CD4-positive, alpha-beta T cell (primary cell): Measurements from ENCODE around the gene IL17RB. TPM values are rescaled to one million over a fixed set of nuclear protein-coding genes. Genes with fewer than 3 reads are reported as not detected.

ENCODE experiments used
- ATAC-seq: fragments of 200-7000 bp; cut with Tn5 transposase; one replicate; pipeline ENCODE4 v1.10.0; 2022; ENCODE audit warnings: mild to moderate bottlenecking; ENCODE audit not compliant: poor library complexity
- CTCF ChIA-PET: fragments of 350-600 bp; sonication (Branson Sonifier 250); formaldehyde crosslinking; loops from one replicate; lab custom pipeline; 2021; ENCODE audit warnings: antibody characterized with exemption, inconsistent platforms; lab: Charles Lee
- POLR2A ChIA-PET: fragments of 350-600 bp; sonication (Branson Sonifier 250); formaldehyde crosslinking; loops from one replicate; lab custom pipeline; 2021; ENCODE audit warnings: antibody characterized with exemption, inconsistent platforms; lab: Charles Lee
- DNase-seq, 14 experiments: peaks; one replicate each; pipeline ENCODE4 v3.0.0-alpha.2; 2013 to 2020; ENCODE audit warnings: mixed read lengths in 2 of 14
- H3K27ac ChIP-seq, 2 donors: one replicate each; pipeline versions ENCODE4 v1.5.1 to v1.7.0; 2013; ENCODE audit warnings: low read length in 2 of 2, low read depth in 1 of 2, mild to moderate bottlenecking in 1 of 2
- H3K27me3 ChIP-seq, 2 experiments: 1 replicate in 1 of 2; 2 replicates in 1 of 2; pipeline versions ENCODE4 v1.6.1 to v1.7.0; 2013; ENCODE audit warnings: low read length in 2 of 2, control low read depth in 1 of 2, mild to moderate bottlenecking in 1 of 2, moderate library complexity in 1 of 2; ENCODE audit not compliant: insufficient read depth in 2 of 2, control insufficient read depth in 1 of 2
- H3K36me3 ChIP-seq: one replicate; pipeline ENCODE4 v1.6.1; 2013; ENCODE audit warnings: low read length, control low read depth; ENCODE audit not compliant: insufficient read depth
- H3K4me1 ChIP-seq: one replicate; pipeline ENCODE4 v1.6.1; 2013; ENCODE audit warnings: low read length, control low read depth; ENCODE audit not compliant: insufficient read depth
- H3K4me3 ChIP-seq: one replicate; pipeline ENCODE4 v1.5.1; 2013; ENCODE audit warnings: mild to moderate bottlenecking, low read length, moderate library complexity
- H3K9me3 ChIP-seq, 2 experiments: 1 replicate in 1 of 2; 2 replicates in 1 of 2; pipeline versions ENCODE4 v1.6.1 to v1.7.0; 2013; ENCODE audit warnings: low read length in 2 of 2, mild to moderate bottlenecking in 2 of 2, control low read depth in 1 of 2, moderate library complexity in 1 of 2; ENCODE audit not compliant: control insufficient read depth in 1 of 2, insufficient read depth in 1 of 2
- H3K27ac Mint-ChIP-seq: one replicate; pipeline ENCODE4 v1.8.0; 2020; ENCODE audit warnings: mixed read lengths
- H3K27me3 Mint-ChIP-seq: one replicate; pipeline ENCODE4 v1.8.0; 2021; ENCODE audit warnings: mixed read lengths
- H3K36me3 Mint-ChIP-seq: one replicate; pipeline ENCODE4 v1.8.0; 2021; ENCODE audit warnings: low read depth, mixed read lengths
- H3K4me1 Mint-ChIP-seq: one replicate; pipeline ENCODE4 v1.8.0; 2021; ENCODE audit warnings: low read depth, mixed read lengths
- H3K4me3 Mint-ChIP-seq: one replicate; pipeline ENCODE4 v1.8.0; 2020; ENCODE audit warnings: mild to moderate bottlenecking, mixed read lengths
- H3K9me3 Mint-ChIP-seq: one replicate; pipeline ENCODE4 v1.8.0; 2020; ENCODE audit warnings: mixed read lengths
- CTCF ChIP-seq: fragments of 200-600 bp; IDR thresholded peaks from one replicate; pipeline ENCODE4 v1.8.0; 2022; ENCODE audit warnings: antibody characterized with exemption, mild to moderate bottlenecking
- intact Hi-C, 2 experiments: fragments of 100-400 bp; cut with DNase I in 1 of 2; cut with micrococcal nuclease in 1 of 2; formaldehyde crosslinking; loops; one replicate each; pipeline versions ENCODE4 v1.15.1 to v1.9.0; 2023 to 2025; cut with DNase I, micrococcal nuclease
- total RNA-seq, 174 experiments: library from RNA in 2 of 174; stranded (reverse) in 2 of 174; gene quantifications; one replicate each; pipeline ENCODE4 v1.2.3 and lab custom pipeline; 2021 to 2026

Gene IL17RB
- total RNA-seq, 2 experiments from 2014 or later: 0.22 to 0.36 TPM

- POLR2A ChIA-PET: no interaction called here
- Histone ChIP-seq H3K27ac (no peak overlapping the region), H3K27me3 (no peaks in the 10 kb centered on the region), H3K4me3 (no peak overlapping the region), H3K36me3 (no peaks in the 10 kb centered on the region), H3K4me1 (no peaks in the 10 kb centered on the region), H3K9me3 (no peaks in the 10 kb centered on the region)
- H3K4me1 Mint-ChIP-seq: no peaks in the 10 kb centered on the region
- H3K4me3 Mint-ChIP-seq: no peak overlapping the region
- no peaks in the 10 kb centered on the region for H3K9me3 Mint-ChIP-seq
- DNase-seq: no peak
- no peak overlapping the region for H3K27ac Mint-ChIP-seq
- no peaks in the 10 kb centered on the region for H3K27me3 Mint-ChIP-seq
- CTCF ChIA-PET: no interaction called here
- no peak for TF ChIP-seq CTCF
- no peak for ATAC-seq
- H3K36me3 Mint-ChIP-seq: no peaks in the 10 kb centered on the region
- intact Hi-C loops: no loop called here
Measured at GRCh38 chr3:53830944-53831343, 15.4 kb upstream of the IL17RB start.

- H3K27me3 ChIP-seq: no peaks in the 10 kb centered on the region
- no peaks in the 10 kb centered on the region for H3K4me1 ChIP-seq
- no peak for TF ChIP-seq CTCF
- H3K27ac Mint-ChIP-seq: no peak overlapping the region
- ChIA-PET CTCF (no interaction called here), POLR2A (no interaction called here)
- H3K27ac ChIP-seq: no peak overlapping the region
- no peaks in the 10 kb centered on the region for H3K9me3 ChIP-seq
- H3K36me3 ChIP-seq: no peaks in the 10 kb centered on the region
- no peaks in the 10 kb centered on the region for H3K9me3 Mint-ChIP-seq
- no peaks in the 10 kb centered on the region for H3K27me3 Mint-ChIP-seq
- no peaks in the 10 kb centered on the region for H3K4me1 Mint-ChIP-seq
- ATAC-seq (no peak), DNase-seq (no peak)
- H3K4me3 ChIP-seq: no peak overlapping the region
- no peaks in the 10 kb centered on the region for H3K36me3 Mint-ChIP-seq
- intact Hi-C loops: no loop called here
- H3K4me3 Mint-ChIP-seq: no peak overlapping the region
Measured at GRCh38 chr3:53833053-53833645, 13.2 kb upstream of the IL17RB start.

- CTCF ChIA-PET: no interaction called here
- no peak overlapping the region for H3K27ac Mint-ChIP-seq
- H3K27me3 Mint-ChIP-seq: peaks cover under 1% of the 10 kb centered on the region
- H3K4me3 ChIP-seq: no peak overlapping the region
- H3K4me1 ChIP-seq: no peaks in the 10 kb centered on the region
- TF ChIP-seq CTCF: no peak
- POLR2A ChIA-PET: no interaction called here
- H3K27ac ChIP-seq: no peak overlapping the region
- H3K36me3 Mint-ChIP-seq: no peaks in the 10 kb centered on the region
- no peaks in the 10 kb centered on the region for H3K36me3 ChIP-seq
- H3K4me1 Mint-ChIP-seq: no peaks in the 10 kb centered on the region
- DNase-seq (no peak), ATAC-seq (no peak)
- intact Hi-C loops: no loop called here
- H3K27me3 ChIP-seq: no peaks in the 10 kb centered on the region
- no peaks in the 10 kb centered on the region for H3K9me3 ChIP-seq
- no peak overlapping the region for H3K4me3 Mint-ChIP-seq
- H3K9me3 Mint-ChIP-seq: no peaks in the 10 kb centered on the region
Measured at GRCh38 chr3:53833700-53834099, 12.7 kb upstream of the IL17RB start.
